ENCODE results near the gene NEK4.
"Not testable (repeated sequence)": the region's sequence is repeated elsewhere in the genome, so short reads cannot be mapped to it uniquely, and the experiment has no call there.

The NEK4 gene

DNA sequence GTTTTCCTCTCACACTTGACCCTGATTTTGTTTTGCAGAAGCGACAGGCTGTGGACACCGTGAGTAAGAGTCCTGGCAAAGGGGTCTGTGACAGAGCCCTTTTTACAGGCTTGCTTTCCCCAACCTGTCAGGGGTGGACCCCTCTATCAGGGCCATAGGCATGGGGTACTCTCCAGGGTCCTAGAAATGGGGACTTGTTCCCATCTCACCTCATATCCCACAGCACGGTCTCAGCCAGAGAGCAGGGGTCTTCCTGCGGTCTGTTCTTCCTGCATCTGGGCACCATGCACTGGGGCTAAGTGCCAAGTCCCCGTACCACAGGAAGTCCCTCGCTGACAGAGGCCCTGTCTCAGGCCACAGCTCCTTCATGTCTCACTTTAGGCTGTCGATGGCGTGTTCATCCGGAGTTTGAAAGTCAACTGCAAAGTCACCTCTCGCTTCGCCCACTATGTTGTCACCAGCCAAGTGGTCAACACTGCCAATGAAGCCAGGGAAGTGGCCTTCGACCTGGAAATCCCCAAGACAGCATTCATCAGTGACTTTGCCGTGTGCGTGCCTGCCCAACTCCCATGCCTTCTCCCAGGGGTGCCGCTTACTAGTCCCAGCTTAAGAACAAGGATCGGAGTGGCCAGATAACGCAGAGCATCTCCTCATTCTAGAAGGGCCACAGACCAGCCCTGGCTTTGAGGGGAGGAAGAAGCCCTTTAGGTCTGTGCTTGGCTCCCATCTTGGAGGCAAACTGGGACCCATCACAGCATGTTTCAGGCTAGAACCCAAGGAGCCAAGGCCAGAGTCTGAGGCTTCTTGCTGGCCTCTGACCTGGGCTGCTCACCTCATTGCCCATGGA lies 7.4 kb upstream of the NEK4 start:
- no peak for DNase-seq (ENCODE audit: low spot score)

DNA sequence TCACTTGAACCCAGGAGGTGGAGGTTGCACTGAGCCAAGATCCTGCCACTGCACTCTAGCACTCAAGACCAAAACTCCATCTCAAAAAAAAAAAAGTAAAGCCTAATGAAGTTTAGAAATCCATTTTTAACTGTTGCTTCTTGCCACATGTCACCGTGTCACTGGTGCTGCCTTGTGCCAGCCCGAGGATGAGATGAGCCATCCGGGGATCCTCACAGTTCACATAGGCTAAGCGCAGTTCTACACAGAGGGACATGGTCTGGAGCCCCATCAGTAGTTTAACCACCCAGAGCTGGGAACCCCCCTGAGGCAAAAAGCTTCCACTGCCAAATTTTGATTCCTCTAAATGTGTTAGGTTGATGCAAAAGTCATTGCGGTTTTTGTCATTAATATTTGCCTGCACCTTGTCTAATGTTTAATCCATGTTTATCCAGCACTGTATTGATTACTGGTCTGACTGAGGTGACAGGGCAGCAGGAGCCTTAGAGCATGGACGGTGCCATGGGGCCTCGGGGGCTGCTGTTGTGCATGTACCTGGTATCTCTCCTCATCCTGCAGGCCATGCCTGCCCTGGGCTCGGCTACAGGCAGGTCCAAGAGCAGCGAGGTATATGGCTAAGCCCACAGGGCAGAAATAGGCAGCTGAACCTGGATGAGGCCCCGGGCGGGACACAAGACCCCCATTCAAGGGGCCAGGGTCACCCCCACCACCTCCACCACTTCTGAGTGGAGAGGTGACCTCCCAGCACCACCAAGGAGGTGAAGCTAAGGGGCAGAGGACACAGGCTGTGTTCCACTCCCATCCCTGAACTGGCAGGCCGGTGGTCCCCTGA lies 6.6 kb upstream of the NEK4 start, which contains the start of gene ITIH1:
TSS of gene ITIH1 (plus strand) at position 473 of the 832 bp plus-strand sequence. CDS start at position 490, 17 bp downstream.
- no peak for DNase-seq (ENCODE audit: low spot score)

DNA sequence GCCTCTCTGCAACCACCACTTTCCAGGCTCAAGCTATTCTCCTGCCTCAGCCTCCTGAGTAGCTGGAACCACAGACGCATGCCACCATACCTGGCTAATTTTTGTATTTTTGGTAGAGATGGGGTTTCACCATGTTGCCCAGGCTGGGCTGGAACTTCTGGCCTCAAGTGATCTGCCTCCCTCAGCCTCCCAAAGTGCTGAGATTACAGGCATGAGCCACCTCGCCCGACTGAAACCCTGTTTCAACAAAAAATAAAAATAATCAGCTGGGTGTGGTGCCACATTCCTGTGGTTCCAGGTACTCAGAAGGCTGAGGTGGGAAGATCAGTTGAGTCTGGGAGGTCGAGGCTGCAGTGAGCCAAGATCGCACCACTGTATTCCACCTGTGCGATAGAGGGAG lies 5.7 kb upstream of the NEK4 start:
- DNase-seq (ENCODE audit: low spot score) = not testable (repeated sequence)

DNA sequence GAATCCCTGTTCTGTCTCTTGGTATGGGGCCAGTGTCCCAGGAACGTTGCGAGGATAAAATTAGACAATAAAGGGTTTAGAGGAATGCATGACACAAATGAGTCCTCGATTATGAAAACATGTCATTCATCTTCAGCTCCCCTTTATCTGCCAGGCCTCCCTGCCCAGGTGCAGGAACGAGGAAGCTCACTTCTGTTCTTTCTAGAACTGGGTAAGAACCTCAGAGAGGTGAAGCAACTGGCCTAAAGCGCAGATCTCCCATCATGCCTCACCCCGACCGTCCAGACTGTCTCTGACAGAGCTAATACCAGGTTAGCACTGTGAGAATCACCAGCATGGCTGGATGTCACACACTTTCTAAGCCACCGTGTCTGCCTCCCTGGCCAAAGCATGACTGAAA lies 5.1 kb upstream of the NEK4 start:
- DNase-seq (ENCODE audit: low spot score) = no peak

DNA sequence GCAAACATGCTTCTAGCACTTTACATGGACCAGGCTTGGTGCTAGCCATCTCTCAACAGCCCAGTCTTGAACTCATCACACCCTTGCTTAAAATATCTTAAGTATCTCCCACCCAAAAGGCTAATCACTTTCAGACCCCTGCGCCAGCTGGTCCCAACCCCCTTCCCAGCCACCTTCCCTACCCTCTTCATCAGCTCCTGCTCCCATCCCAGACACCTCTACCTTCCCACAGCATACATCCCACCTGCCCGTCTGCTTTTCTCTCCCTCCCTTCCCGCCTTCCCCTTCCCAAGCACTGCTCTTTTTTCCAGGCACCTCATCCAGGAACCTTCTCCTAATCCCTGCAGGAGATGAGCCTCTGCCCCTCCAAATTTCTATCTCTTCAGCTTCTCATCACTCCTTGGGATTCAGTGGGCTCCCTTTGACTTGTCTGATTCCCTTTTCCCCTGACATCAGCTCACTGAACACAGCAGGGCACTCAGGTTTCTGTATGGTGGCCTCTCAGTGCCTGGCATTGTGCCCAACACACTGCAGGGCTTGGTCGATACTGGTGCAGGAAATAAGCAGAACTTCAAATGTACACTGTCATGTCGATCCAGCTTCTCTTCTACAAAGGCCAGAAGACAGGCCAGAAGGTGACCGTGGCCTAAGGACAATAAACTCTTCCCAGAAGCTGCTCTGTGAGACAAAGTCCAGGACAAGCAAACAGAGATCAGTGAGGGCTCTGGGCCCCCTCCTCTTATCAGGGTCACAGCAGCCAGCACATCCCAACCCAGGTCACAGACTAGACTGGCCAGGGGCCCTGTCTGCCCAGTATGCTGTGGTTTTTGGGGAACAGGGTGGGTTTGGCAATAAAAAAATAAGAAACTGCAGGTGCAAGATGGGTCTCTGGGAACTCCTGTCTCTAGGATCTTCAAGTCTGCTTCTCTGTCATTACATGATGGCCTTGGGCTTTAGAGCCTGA lies 4.4 kb upstream of the NEK4 start:
- DNase-seq (ENCODE audit: low spot score) = no peak

DNA sequence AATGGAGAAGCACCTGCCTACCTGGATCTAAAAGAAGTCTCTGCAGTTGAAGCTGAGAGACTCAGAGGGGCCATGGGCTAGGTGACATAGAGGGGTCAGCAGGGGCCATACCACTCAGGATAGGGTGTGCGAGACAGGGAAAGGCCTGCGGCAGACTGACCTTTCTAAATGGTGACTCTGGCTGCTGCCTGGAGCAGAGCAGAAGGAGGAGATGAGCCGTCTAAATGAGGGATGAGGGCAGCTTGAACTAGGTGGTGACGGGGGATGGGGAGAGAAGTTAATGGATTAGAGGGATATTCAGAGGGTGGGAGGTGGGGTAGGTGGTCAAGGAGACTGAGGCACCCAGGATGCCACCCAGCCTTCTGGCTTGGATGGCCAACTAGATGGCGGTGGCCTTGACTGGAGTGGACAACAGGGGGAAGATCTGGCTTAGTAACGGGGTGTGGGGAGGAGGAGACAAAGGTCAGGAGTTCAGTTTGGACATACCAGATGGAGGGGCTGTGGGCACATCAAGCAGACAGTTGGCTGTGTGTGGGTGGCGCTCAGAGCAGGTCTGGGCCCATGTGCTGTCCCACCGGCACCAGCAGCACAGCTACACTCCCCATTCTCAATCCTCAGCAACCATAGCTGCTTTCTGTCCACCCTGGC lies 3.5 kb upstream of the NEK4 start:
- DNase-seq (ENCODE audit: low spot score) = no peak

DNA sequence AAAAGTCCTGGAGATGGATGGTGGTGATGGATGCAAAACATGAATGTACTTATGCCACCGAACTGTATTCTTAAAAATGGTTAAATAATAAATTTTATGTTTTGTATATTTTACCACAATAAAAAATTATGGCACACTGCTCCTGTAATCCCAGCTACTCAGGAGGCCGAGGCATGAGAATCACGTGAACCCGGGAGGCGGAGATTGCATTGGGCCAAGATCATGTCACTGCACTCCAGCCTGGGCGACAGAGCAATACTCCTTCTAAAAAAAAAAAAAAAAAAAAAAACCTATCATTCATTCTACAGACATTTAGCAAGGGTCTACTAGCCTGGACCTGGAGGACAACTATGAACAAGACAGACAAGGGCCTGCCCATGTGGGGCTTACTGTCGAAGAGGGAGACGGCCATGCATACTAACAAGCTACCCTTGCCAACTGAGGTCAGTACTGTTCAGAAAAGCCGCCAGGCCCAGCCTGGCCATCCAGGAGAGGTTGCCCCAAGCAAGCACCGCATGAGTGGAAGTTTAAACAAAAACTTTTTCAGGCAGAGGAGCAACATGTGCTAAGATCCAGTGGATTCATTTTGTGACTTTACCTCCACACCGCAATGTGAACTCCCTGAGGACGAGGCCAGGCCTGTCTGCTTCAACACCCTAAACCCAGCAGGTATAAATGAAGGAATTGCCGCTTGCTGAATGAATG lies 2.8 kb upstream of the NEK4 start:
- DNase-seq (ENCODE audit: low spot score) = no peak

DNA sequence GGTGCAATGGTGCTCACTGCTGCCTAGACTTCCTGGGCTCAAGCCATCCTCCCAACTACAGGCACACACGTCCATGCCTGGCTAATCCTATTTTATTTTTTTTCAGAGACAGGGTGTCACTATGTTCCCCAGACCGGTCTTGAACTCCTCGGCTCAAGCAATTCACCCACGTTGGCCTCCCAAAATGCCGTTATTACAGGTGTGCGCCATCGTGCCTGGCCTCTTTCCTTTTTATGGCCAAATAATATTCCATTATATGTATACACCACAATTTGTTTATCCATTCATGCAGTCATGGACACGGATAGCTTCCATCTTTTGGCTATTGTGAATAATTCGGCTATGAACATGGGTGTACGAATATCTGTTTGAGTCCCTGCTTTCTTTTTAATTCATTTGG lies 962 bp upstream of the NEK4 start:
- no peak for DNase-seq (ENCODE audit: low spot score)

DNA sequence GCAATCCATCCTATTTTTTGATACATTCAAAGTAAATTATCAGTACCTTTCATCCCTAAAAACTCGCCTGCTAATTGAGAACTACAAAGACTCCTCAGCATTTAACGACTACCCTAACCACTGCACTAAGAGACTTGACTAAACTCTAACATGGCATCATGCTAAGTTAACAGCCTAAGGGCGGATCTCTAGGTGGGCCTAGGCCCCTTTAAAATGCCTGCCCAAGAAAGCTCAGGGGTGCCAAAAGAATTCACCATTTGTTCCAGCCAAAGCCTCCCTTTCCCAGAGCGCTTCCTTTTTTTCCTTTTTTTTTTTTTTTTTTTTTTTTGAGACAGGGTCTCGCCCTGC lies 568 bp upstream of the NEK4 start:
- DNase-seq (ENCODE audit: low spot score) = no peak

DNA sequence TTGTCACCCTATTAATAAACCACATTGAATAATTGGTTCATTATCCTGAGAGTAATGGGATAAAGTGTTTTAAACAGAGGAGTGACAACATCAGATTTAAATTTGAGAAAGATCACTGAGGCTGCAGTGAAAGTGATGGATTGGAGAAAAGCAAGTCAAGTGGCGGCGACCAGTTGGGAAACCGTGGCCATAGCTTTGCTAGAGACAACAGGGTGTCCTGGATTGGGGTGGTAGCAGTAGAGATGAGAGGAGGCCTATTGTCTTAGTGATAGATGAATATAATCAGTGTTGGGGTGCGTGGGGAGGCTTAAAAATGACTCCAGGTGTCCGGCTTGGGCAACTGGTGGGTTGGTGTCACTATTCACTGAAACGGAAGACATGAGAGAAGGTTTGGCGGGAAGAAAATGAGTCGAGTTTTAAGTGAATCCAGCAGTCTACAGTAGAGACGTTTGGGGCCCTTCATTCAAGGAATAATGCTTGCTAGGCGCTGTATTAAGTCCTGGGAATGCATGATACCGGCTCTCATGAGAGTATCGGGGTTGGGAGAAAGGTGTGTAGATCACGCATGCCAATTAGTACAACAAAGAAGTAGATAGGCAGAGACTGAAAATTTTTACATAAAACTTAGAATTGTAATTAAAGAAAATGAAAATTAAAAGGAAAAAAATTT lies 819 bp downstream of the NEK4 start:
- DNase-seq (ENCODE audit: low spot score) = peak; percentile 18

DNA sequence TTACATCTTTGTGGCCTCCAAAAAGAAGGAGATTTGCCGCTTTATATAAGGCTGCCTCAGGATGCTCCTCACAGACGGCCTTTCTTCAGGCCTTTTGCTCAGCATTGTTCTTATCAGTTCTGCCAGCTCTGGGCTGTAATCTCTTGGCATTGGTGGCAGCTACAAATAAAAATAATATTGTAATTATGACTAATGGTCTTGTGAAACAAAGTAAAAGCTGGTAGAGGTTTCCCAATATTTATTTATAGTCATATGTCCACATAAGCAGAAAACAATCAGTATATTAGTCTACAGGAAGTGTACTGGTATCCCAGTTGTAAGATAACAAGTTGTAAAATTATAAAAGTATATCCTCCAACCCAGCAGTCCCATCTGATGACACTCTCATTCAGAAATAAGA lies 7.3 kb downstream of the NEK4 start:
- no peak for DNase-seq (ENCODE audit: low spot score)

DNA sequence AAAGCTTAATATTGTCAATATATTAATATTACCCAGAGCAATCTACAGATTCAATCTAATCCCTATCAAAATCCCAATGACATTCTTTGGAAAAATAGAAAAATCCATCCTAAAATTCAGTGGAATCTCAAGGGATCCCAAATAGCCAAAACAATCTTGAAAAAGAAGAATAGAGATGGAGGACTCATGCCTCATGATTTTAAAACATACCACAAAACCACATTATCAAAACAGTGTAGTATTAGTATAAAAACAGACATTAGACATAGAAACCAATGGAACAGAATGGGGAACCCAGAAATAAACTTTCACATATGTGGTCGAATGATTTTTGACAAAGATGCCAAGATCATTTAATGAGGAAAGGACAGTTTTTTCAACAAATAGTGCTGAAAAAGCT lies 14.6 kb downstream of the NEK4 start:
- DNase-seq (ENCODE audit: low spot score) = no peak

DNA sequence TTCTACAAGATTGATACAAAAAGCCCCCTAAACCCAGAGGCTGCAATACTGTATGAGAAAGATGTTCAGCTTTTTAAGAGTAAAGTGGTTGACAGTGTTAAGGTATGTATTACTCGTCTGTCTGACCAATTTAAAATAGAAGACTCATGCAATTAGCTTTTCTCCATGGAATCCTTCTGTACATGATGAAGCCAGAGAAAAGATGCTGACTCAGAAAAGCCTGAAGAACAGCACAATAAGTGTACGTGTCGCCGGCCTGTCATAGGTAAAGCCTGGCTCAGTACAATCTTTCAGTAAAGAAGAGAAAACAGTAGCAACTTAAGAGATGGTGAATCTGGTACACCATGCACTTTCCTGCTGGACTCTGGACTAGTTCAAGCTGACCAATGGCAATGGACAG lies 16.4 kb downstream of the NEK4 start:
- no peak for DNase-seq (ENCODE audit: low spot score)

DNA sequence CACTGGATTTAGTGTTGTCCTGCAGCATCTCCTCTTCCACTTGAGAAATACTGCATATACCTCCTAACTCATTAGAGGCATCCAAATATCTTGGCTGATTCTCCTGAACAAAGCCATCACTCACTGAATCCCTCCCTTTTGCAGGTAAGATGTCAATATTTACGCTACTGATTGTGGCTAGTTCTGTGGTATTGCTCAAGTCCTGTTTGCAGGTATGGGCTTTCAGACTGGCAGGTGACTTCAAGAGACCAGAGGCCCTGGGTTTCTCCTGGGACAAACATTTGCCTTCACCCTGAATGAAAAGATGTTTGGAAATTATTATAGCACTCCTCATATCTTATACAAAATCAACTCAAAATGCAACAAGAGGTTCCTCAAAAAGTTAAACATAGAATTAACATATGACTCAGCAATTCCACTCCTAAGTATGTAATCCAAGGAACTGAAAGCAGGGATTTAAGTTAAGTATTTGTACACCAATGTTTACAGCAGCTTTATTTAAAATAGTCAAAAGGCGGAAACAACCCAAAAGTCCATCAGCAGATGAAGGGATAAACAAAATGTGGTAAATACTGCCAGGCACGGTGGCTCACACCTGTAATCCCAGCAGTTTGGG lies 18.6 kb downstream of the NEK4 start:
- no peak for DNase-seq (ENCODE audit: low spot score)

DNA sequence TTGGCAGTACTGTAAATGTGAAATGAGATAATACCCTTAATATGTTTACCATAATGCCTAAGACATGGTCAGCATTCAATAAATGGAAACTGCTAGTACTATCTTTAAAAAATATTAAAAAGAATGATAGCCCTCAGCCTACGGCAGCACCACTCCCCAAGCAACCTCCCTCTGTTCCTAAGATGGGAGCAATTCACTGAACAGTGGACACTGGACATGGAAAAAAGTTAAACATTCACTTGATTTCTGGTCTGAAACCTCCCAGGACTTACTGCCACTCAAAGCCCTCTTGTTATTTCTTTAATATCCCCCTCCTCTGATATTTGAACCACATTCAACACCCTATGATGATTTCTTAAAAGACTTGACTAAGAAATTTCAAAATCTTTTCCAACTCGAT lies 27.0 kb downstream of the NEK4 start:
- DNase-seq (ENCODE audit: low spot score) = no peak

DNA sequence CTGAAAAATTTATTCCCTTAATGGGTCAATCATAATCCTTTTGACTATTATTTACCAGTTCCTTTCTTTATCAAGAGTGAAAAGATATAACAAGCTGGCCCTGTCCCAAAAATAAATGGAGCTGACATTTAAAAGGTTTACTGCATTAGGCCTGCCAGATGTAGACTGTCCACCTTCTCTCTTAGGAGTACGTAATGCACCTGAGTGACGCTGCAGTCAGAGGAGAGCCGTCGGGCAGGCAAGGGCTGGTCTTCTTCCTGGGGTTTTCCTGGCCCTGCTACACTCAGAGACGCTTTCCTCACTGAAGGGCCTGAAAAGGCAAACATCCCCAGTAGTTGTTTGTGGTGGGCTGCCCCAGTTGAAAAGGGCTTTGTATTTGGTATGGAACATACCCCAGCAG lies 27.6 kb downstream of the NEK4 start:
- no peak for DNase-seq (ENCODE audit: low spot score)

DNA sequence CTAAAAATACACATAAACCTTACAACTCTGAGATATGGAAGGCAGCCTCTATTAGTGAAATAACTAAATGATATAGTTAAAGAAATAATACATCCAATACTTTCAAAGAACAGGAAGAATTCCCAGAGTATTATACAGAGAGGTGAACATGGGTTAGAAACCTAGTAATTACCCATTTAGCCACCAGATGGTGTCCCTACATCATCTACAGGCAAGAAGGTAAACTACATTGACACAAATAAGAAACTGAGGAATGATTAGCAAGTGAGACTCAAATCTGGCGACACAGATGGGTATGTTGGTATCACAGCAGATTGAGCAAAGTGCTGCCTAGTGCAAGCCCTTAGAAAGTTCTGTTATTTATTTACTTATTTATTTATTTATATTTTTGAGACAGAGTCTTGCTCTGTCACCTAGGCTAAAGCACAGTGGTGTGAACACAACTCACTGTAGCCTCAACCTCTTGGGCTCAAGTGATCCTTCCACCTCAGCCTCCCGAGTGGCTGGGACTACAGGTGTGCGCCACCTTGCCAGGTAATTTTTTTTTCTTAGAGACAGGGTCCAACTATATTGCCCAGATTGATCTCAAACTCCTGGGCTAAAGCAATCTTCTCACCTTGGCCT lies 28.2 kb downstream of the NEK4 start:
- peak; percentile 47 for DNase-seq (ENCODE audit: low spot score)

DNA sequence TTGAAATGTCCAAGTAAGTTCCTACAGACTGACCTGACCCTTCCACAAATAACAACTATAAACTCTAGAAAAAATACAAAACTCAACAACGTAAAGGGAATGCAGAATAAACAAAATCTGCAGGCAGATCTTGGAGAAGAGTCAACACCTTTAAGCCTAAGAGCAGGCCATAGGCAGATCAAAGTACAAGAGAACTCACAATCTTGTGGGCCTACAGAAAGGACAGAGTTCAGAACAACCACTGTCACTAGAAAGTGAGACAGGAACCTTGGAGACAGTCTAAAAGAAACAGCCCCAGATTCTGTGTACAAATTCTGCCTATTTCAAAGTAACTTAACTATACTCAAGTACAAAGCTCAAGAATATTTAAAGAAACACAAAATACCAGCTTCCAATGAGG lies 31.0 kb downstream of the NEK4 start:
- DNase-seq (ENCODE audit: low spot score) = no peak

DNA sequence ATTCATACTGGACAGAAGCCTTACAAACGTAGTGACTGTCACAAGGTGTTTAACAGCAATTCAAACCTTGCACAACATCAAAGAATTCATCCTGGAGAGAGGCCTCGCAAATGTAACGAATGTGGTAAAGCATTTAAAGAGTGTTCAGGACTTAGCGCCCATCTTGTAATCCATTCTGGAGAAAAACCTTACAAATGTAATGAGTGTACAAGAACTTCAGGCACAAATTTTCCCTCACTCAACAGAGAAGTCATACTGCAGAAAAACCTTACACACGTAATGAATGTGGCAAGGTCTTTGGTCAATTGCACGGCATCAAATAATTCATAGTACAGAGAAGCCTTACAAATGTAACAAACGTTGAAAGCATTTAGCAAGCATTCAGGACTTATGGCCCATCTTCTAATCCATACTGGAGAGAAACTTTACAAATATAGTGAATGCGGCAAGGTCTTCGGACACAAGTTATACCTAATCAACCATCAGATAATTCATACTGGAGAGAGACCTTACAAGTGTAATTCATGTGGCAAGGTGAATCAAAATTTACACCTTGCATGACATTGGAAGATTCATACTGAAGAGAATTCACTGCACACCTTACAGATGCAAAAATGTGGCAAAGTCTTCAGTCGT lies 37.4 kb downstream of the NEK4 start:
- DNase-seq (ENCODE audit: low spot score) = no peak

Data from kidney tubule cell (primary cell).